Right ventricle myocardium superior (tissue), 1 donor: ENCODE data around the gene SELENOK. TPM values are rescaled to one million over a fixed set of nuclear protein-coding genes. Genes with fewer than 3 reads are reported as not detected.

Experiments
- ATAC-seq: fragments of 200-7000 bp; cut with Tn5 transposase; one replicate; pipeline ENCODE4 v1.9.1; 2020; ENCODE audit warnings: mild to moderate bottlenecking; ENCODE audit not compliant: poor library complexity
- DNase-seq: peaks from one replicate; pipeline ENCODE4 v3.0.0-alpha.2; 2020
- intact Hi-C: fragments of 100-400 bp; cut with DNase I; formaldehyde crosslinking; loops from one replicate; pipeline ENCODE4 v1.11.2; 2022
- total RNA-seq: library from RNA; stranded (reverse); fragmentation: NEBNext Ultra II Directional; extraction: Animal tissue kit (Norgen Biotek cat#: 25700); gene quantifications from one replicate; pipeline ENCODE4 v1.2.1, GENCODE V29; 2021
- donor health status: DM: no; HTN: yes; CAD: no; lungs with severe emphysema.

The SELENOK gene
- total RNA-seq, 1 donor from 2014 or later, result 97.4 TPM

DNA sequence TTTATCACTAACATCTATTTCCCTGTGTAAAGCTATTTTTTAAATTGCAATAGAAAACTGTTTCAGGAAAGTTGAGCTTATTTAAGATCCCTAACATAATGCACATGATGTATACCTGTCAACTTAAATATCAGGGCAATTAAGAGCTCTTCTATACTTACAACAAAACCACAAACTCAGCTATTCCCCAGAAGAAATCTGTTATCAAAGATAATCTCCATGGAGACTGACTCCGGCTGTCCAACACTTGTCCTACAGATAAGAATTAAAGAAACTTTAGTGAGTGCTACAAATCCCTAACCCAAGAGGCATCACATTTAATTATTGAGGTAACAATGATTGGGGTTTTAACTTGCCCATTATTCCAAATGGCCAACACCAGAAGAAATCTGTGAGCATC is 3.4 kb downstream of the SELENOK start:
- DNase-seq (no peak), ATAC-seq (no peak)
- intact Hi-C loops, result no loop called here

DNA sequence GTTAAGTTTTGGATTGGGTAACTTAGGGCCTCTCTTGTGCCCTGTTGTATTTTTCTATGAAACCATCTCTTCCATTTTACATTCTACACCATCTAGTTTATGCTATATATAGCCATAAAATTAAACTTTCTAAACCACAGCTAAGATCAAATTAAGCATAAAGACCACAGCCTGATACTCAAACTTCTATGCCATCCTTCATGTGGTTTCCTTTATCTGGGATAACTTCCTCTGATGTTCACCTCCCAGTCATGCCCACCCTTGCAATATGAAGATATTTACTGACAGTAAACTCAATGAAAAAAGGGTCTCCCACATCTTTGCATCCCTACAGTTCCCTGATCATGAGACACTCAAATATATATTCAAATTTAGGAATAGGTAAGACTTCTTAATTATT is 4.2 kb downstream of the SELENOK start:
- DNase-seq (no peak), ATAC-seq (no peak)
- intact Hi-C loops, result no loop called here

- intact Hi-C loops, result no loop called here
- no peak for DNase-seq
- ATAC-seq, result no peak
Observed at GRCh38 chr3:53885239-53885638, 6.4 kb downstream of the SELENOK start.

DNA sequence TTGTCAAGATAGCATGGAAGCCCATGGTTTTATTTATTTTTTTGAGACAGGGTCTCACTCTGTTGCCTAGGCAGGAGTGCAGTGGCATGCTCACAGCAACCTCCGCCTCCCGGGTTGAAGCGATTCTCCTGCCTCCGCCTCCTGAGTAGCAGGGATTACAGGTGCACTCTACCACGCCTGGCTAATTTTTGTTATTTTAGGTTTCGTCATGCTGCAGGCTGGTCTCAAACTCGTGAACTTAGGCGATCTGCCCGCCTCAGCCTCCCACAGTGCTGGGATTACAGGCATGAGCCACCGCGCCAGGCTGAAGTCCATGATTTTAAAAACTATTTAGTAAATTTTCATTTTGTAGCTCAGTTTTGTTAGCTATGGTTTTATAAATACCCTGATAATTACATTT is 7.0 kb downstream of the SELENOK start:
- DNase-seq, result no peak
- intact Hi-C loops, result no loop called here
- no peak for ATAC-seq

DNA sequence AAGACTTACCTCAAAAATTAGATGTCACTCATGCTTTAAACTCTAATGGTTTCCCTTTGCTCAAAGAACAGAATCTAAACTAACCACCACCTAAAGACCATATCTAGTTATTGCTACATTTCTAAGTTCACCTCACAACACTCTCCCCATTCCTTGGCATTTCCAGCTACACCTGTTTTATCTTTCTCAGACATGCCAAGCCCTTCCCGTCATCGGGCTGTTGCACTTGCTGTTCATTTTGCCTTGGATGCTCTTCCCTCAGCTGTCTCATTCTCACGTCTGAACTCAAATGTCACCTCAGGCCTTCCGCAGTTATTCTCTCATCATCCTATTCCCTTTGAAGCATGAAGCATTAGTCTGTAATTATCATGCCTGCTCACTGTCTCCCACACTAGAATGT is 8.7 kb downstream of the SELENOK start:
- intact Hi-C loops, result no loop called here
- DNase-seq (no peak), ATAC-seq (no peak)

GRCh38 chr3:53881691-53882593 is 9.7 kb downstream of the SELENOK start, which contains the start of gene ACTR8:
ACTR8 (minus strand) TSS chr3:53882152; CDS start chr3:53882101, 51 bp downstream.
- intact Hi-C loops, result no loop called here
- ATAC-seq (peak; percentile 99), DNase-seq (peak; percentile 93)

- ATAC-seq, result no peak
- no peak for DNase-seq
- intact Hi-C loops, result no loop called here
Observed at GRCh38 chr3:53880396-53881345, 11.0 kb downstream of the SELENOK start.

- ATAC-seq (no peak), DNase-seq (no peak)
- intact Hi-C loops, result no loop called here
Observed at GRCh38 chr3:53865732-53866499, 25.7 kb downstream of the SELENOK start.

- ATAC-seq (no peak), DNase-seq (no peak)
- intact Hi-C loops, result no loop called here
Observed at GRCh38 chr3:53863145-53863544, 28.5 kb downstream of the SELENOK start.

DNA sequence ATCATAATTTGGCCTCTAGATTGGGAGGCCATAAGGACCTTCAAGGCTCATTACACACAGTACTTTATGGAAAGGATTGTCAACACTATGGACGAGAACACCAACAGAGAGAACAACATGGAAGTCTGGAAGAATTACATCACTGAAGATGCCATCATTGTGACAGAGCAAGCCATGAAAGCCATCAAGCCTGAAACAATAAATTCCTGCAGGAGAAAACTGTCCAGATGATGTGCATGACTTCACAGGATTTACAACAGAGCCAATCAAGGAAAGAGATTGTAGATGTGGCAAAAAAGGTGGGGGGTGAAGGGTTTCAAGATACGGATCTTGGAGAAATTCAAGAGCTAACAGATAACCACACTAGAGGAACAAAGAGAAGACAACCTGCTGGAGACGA is 29.4 kb downstream of the SELENOK start:
- DNase-seq, result no peak
- no peak for ATAC-seq
- intact Hi-C loops, result no loop called here

- intact Hi-C loops, result no loop called here
- no peak for DNase-seq
- peak; percentile 64 for ATAC-seq
Observed at GRCh38 chr3:53860196-53860595, 31.5 kb downstream of the SELENOK start.

DNA sequence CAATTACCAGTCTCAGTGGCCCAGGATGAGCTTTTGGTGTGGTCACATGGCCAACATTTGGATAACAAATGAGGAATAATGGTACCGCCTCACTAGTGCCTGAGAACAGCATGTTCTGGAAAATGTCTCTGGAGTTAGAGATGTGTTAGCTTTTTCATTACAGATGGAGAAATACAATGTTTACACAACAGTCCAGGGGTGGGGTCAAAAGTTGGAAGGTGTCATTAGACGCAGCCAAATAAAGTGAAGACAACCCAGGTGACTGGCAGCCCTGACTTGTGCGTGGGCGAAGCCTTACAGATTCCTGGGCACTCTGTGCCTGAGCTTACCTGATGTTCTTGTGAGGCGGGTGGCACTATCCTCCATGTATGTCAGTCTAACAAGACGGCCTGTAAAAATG is 32.5 kb downstream of the SELENOK start:
- DNase-seq, result no peak
- intact Hi-C loops, result no loop called here
- ATAC-seq, result peak; percentile 44

DNA sequence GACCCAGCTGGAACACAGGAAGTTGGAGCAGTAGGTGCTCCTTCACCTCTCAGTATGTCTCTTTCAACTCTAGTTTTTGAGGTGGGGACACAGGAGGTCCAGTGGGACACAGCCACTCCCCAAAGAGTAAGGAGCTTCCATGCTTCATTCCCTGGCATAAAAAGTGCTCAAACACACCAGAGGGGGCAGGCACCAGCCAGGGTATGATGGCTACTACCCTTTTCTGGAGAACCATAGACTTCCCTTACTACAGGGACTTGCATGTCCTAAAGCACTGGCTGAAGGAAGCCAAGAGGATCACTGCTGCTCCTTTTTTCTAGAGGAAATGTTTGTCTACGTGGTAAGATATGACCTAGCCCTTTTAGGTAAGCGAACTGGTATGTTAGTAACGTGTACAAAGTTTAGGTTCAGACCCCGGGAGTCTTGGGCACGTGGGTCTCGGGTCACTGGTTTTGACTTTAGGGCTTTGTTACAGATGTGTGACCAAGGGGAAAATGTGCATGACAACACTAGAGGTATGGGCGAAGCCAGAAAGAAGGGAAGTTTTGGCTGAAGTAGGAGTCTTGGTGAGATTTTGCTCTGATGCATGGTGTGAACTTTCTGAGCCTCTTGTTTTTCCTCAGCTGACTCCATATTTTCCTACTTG is 33.4 kb downstream of the SELENOK start:
- intact Hi-C loops, result no loop called here
- no peak for DNase-seq
- ATAC-seq, result no peak

DNA sequence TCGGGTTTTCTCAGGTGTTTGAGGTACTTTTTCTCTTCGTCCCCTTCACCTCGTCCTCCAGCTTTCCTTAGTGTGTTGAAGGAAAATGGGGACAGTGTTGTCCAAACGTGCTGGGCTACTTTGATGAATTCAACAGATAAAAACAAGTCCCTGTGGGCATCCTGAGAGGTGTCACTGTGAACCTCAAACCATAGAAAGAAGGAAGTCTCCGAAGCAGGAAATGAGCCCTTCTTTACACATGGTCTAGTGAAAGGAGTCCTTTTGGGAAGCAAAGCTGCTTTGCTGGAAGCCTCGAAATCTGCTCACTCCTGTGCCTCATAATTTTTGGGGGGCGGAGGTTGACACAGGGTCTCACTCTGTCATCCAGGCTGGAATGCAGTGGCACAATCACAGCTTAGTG is 34.7 kb downstream of the SELENOK start:
- DNase-seq, result no peak
- intact Hi-C loops, result no loop called here
- ATAC-seq, result no peak

GRCh38 chr3:53850895-53851294 is 40.8 kb downstream of the SELENOK start:
- ATAC-seq, result no peak
- intact Hi-C loops, result no loop called here
- DNase-seq, result no peak

DNA sequence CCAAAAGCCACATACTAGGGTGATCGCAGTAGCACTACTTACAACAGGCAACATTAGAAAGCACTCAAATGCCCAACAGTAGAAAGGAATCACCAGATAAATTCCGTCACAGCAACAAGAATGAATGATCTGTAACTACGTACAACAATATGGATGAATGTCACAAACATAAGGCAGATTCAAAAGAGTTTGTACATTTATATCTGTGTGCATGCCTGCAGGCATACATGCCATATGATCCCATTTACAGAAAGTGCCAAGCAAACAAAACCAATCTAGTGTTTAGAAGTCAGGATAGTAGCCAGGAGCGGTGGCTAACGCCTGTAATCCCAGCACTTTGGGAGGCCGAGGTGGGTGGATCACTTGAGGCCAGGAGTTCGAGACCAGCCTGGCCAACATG is 41.7 kb downstream of the SELENOK start:
- ATAC-seq (no peak), DNase-seq (no peak)
- intact Hi-C loops, result no loop called here

- no peak for ATAC-seq
- DNase-seq, result no peak
- intact Hi-C loops, result no loop called here
Observed at GRCh38 chr3:53846851-53847155, 44.9 kb downstream of the SELENOK start.

DNA sequence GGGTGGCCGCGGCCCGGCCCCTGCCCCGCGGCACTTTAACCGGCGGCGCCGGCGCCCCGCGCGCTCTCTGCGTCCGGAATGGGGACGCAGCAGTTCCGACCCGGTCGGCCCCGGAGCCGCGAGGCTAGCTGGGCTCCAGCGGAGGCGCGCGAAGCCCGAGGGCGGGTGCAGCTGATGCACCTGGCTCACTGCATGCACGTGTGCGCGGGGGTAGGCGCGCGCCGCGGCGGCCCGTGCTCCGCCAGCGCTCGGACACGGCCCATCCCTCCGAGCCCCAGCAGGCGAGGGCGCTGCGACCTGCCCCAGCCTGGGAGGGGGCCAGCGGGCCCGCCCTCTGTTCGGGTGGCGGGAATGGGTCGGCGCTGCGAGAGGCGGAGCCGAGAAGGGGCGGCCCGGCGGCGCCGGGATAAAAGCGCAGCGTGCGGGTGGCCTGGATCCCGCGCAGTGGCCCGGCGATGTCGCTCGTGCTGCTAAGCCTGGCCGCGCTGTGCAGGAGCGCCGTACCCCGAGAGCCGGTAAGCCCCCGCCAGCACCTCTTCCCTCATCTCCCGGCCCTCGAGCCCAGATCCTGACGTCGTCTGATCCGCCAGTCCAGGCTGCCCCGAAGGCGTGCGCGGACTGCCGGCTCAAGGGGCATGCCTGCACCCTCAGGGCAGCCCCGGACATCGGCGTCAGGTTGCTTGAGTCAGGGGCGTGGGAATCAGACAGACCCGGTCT is 45.4 kb downstream of the SELENOK start, which contains the start of the genes CHDH and IL17RB:
Gene CHDH (minus strand): TSS at position 286 of the 717 bp plus-strand sequence. CDS start 22,411 bp downstream, outside the sequence.
Gene IL17RB (plus strand): TSS at position 435 of the 717 bp plus-strand sequence. CDS start 21 bp downstream, at position 456.
- DNase-seq, result peak; percentile 72
- peak; percentile 93 for ATAC-seq
- intact Hi-C loops, result no loop called here
